ENCODE results near the gene GET3.
"Not testable (repeated sequence)": the region's sequence is repeated elsewhere in the genome, so short reads cannot be mapped to it uniquely, and the experiment has no call there.

GET3 gene

GRCh38 chr19:12736995-12737834, at the start of gene GET3:
GET3 (plus strand) TSS chr19:12737497; CDS start chr19:12737506, 9 bp downstream.
- DNase-seq: peak; percentile 100

- no peak for DNase-seq
Measured at GRCh38 chr19:12689012-12689411, 48.3 kb upstream of the GET3 start.

DNA sequence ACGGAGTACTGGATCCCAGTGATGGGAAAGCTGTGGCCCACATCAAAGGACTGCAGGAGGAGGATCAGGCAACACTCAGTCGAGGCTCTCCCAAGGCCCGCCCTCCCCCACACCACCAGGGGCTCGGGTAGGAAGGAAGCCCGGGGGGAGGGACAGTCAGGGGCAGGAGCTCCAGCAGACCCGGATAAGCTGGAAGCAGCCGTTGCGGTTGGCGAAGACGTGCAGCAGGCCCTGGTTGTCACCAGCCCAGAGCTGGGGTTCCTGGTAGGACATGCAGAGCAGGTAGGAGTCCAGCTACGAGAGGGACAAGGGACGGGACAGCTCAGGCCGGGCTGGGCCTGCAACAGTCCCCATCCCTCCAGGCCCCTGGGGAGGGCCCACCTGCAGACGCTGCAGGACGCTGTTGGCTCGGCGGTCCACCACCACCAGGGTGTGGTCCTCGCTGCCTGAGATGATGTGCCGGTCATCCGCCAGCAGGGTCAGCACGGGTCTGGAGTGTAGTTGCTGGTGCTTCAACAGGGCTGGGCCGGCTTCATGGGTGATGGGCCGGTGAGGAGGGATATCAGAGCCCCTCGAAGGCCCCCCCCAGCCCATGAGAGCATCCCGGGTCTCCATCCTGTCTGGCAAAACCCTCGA, 47.6 kb upstream of the GET3 start:
- no peak for DNase-seq

DNA sequence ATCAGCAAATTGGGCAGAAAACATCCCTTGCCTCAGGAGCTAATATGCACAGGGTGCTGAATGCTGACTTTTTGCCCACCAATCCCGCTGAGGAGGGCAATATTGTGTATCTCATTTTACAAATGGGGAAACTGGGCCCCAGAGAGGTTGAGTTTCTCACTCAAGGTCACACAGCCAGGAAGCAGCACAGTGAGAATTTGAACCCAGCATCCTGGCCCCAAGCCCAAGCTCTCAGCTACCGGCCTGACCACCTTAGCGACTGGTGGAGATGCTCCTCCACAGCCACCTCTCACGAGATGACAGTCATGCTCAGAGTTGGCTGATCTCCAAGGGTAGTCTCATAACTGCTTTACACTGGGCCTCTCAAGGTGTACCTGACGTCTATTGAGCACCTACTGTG, 44.3 kb upstream of the GET3 start:
- no peak for DNase-seq

DNA sequence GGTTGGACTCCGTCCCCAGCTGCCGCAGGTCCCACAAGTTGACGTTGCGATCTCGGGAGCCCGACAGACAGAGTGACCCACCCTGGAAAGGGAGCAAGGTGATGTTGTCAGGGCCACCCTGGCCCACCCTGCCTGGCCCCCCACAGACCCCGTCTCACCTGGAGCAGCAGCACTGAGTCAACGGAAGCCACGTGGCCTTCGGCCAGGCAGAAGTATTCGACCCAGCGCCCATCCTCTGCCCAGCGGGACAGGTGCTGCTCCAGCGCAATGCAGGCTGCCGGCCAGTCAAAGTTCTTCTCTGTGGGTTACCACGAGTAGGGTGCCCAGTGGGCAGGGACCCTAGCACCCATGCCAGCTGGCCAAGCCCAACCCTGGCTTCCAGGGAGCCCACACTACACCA, 42.7 kb upstream of the GET3 start:
- DNase-seq: no peak

DNA sequence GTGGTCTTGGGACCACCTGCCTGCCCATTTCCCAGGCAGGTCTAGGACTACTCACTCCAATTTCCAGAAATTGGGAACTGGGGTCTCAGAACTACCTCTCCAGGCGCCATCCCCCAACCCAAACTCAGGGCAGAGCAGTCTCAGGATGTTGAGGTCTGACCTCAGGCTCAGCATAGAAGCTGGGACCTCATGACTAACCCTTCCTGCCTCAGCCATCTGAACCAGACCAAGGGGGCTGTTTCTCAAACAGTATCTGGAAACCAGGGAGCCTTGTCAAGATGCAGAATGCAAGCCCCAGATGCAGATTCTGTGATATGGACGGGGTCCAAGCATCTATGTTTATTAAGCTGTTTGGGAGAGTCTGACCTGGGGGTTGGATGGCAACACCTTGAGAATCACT, 42.2 kb upstream of the GET3 start:
- DNase-seq: no peak

DNA sequence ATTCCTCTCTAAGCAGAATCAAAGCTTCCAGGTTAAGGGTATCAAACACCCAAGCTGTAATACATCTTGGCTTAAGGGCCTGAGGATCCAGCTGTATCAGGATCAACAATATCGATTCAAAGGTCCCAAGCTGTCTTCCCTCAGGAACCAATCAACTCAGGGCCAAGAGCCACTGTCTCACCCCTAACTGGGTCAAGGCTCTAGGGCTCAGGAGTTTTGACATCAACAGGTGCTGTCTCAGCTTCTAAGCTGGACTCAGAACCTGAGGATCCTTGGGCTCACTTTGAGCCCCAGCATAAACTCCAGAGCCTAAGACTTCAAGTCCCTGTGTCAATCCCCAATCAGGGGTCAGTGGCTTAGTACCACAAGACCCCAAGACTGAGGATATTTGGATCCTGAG, 41.8 kb upstream of the GET3 start:
- DNase-seq: no peak

DNA sequence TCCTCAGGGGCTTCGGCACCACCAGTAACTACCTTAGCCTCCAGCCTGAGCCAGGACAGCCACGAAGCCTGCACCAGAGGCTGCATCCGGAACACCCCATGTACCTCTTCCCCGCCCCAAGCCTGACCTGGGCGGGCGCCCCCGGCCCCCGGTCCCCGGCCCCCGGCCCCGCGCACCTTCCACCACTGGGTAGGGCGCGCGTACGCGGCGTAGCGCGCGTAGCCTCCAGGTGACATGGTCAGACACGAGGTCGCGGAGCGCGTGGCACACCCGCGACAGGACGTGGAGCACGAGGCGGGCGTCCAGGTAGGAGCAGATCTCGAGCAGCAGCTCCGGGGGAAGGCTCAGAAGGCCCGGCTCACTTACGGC, 41.3 kb upstream of the GET3 start:
- DNase-seq: no peak

- peak; percentile 96 for DNase-seq
Measured at GRCh38 chr19:12696366-12697335, 40.6 kb upstream of the GET3 start, which contains the start of gene FBXW9. FBXW9 (minus strand) TSS chr19:12696631; CDS start chr19:12696581, 50 bp downstream.

DNA sequence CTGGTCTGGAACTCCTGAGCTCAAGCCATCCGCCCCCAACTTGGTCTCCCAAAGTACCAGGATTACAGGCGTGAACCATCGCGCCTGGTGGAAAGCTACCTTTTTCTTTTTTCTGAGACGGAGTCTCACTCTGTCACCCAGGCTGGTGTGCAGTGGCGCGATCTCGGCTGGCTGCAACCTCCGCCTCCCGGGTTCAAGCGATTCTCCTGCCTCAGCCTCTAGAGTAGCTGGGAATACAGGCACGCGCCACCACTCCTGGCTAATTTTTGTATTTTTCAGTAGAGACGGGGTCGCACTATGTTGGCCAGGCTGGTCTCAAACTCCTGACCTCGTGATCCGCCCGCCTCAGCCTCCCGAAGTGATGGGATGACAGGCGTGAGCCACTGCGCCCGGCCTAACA, 39.9 kb upstream of the GET3 start:
- DNase-seq: not testable (repeated sequence)

DNA sequence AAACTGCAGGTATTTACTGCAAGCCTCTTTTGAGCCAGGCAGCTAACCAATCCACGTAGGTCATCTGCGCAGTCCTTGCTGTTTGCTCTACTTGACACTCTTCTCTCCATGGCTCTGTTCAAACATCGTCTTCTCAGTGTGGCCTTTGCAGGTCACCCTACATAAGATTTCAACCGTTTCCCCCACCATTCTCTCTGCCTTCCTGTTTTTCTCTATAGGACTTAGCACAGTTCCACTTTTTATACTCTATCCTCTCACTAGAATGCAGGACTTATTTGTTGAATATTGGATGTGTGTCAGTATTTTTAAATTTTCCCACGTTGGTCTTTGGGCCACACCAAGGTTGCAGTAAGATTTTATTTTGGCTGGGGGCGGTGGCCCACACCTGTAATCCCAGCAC, 39.2 kb upstream of the GET3 start:
- DNase-seq: no peak

DNA sequence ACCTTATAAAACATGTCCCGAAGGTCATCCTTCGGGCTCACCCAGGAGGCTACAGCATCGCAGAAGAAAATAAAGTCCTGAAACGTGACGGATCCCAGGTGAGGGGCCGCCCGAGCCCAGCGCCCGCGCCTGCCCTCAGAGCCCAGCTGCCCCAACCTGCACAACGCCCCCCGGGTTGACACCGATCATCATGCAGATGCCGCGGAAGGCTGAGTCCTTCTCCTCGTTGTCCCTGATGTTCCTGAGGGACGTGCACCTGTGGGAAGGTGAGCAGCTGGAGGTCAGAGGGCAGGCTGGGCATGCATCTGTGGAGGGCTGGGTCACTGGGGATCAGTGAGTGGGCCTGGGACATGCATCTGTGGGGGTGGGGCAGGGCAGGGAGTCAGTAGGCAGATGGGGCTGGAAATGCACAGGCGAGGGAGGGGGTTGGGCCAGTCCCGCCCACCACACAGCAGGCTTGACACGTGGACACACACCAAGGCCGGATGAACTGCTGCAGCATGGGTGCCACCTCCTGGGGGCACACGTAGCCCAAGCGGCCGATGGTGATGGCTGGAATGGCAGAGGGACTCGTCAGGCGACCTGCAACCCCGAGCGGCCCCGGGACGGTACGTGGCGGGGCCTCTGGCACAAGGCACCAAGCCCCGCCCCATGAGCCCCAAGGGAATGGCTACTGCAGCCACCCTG, 35.6 kb upstream of the GET3 start:
- no peak for DNase-seq

GRCh38 chr19:12703046-12703445, 34.3 kb upstream of the GET3 start:
- peak; percentile 75 for DNase-seq

DNA sequence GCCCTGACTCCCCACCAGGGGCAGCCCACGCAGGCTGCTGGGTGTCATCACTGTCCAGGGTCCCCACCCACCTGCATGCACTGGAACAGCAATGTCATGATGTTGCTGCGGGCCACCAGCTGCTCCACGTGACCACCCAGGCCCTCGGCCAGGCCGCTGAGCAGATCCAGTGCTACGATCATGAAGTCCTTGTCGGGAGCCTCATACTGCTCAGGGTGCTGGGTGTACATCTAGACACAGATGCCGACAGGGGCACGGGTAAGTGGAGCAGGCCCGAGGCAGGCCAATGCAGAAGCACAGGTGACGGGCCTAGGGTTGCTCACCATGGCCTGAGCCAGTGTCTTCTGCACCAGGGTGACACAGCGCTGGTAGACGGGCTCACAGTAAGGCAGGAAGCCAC, 32.1 kb upstream of the GET3 start:
- DNase-seq: no peak

- DNase-seq: no peak
Measured at GRCh38 chr19:12705654-12706331, 31.5 kb upstream of the GET3 start.

- no peak for DNase-seq
Measured at GRCh38 chr19:12706332-12706718, 31.0 kb upstream of the GET3 start.

- no peak for DNase-seq
Measured at GRCh38 chr19:12708641-12709040, 28.7 kb upstream of the GET3 start.

DNA sequence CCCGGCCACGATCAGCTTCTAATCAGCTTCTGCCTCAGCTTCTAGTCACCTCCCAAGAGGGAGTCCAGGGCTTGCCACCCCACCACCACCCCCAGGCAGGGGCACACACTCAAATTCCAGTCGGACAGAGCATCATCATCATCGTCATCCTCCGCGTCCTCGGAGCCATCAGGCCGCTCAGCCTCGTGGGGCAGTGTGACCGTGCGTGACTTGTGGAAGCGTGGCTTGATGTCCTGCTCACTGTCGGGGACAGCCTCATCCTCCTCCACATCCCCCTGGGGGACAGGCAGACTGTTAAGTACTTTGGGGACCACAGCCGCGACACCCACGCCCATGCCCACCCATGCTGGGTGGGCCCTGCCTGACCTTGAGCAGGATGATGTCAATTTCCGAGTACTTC, 26.1 kb upstream of the GET3 start:
- DNase-seq: no peak

- not testable (repeated sequence) for DNase-seq
Measured at GRCh38 chr19:12712077-12712476, 25.2 kb upstream of the GET3 start.

DNA sequence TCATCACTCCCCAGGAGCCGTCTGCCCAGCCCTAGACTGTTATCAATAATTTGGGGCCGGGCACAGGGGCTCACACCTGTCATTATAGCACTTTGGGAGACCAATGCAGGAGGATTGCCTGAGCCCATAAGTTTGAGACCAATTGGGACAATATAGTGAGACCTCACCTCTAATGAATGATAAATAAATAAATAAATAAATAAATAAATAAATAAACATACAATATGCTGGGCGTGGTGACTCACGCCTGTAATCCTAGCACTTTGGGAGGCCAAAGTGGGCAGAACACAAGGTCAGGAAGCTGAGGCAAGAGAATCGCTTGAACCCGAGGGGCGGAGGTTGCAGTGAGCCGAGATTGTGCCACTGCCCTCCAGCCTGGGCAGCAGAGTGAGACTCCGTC, 24.0 kb upstream of the GET3 start:
- not testable (repeated sequence) for DNase-seq

GRCh38 chr19:12715102-12715501, 22.2 kb upstream of the GET3 start:
- no peak for DNase-seq

DNA sequence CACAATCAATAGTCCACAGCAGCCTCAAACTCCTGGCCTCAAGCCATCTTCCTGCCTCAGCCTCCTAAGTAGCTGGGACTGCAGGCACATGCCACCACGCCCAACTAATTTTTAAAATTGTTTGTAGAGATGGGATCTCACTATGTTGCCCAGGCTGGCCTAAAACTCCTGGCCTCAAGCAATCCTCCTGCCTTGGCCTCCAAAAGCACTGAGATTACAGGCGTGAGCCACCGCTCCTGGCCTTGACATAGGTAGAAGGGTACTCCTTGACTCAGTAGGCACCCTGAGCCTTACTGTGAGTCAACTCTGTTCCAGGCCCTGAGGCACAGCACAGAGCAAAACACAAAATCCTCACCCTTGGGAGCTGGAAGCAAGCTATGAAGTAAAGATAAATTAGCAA, 21.4 kb upstream of the GET3 start:
- peak; percentile 54 for DNase-seq
